Glutamatergic neuron (in vitro differentiated cells): ENCODE data around the gene FRMPD4. TPM values are rescaled to one million over a fixed set of nuclear protein-coding genes. Genes with fewer than 3 reads are reported as not detected.

ENCODE experiments used
- DNase-seq: peaks from one replicate; pipeline ENCODE4 v3.0.0; 2022
- H3K27ac Mint-ChIP-seq: one replicate; pipeline ENCODE4 v1.8.0; 2020; ENCODE audit warnings: mild to moderate bottlenecking, mixed read lengths, inconsistent platforms; ENCODE audit not compliant: unreplicated experiment
- H3K27me3 Mint-ChIP-seq: one replicate; pipeline ENCODE4 v1.8.0; 2020; ENCODE audit warnings: mild to moderate bottlenecking, moderate library complexity, mixed read lengths, inconsistent platforms; ENCODE audit not compliant: unreplicated experiment
- H3K36me3 Mint-ChIP-seq: one replicate; pipeline ENCODE4 v1.8.0; 2020; ENCODE audit warnings: mild to moderate bottlenecking, mixed read lengths, inconsistent platforms; ENCODE audit not compliant: unreplicated experiment
- H3K4me1 Mint-ChIP-seq: one replicate; pipeline ENCODE4 v1.8.0; 2020; ENCODE audit warnings: mild to moderate bottlenecking, low read depth, mixed read lengths, inconsistent platforms; ENCODE audit not compliant: unreplicated experiment
- H3K4me3 Mint-ChIP-seq: one replicate; pipeline ENCODE4 v1.8.0; 2020; ENCODE audit warnings: mild to moderate bottlenecking, mixed read lengths, inconsistent platforms; ENCODE audit not compliant: unreplicated experiment
- H3K9me3 Mint-ChIP-seq: one replicate; pipeline ENCODE4 v1.8.0; 2020; ENCODE audit warnings: mild to moderate bottlenecking, moderate library complexity, mixed read lengths, inconsistent platforms; ENCODE audit not compliant: unreplicated experiment
- CTCF ChIP-seq: fragments of 200-600 bp; sonication (generic); IDR thresholded peaks from one replicate; pipeline ENCODE4 v1.5.0; 2021; ENCODE audit not compliant: partially characterized antibody, unreplicated experiment
- total RNA-seq: library from RNA; stranded (reverse); fragmentation: NEBNext Ultra II Directional; extraction: Animal tissue kit (Norgen Biotek cat#: 25700); gene quantifications from one replicate; pipeline ENCODE4 v1.2.1, GENCODE V29; 2021; ENCODE audit not compliant: unreplicated experiment

Gene FRMPD4
- total RNA-seq, 1 donor from 2014 or later = 6.2 TPM

- no peak for TF ChIP-seq CTCF
- peaks cover 2% of the 10 kb centered on the region for H3K27me3 Mint-ChIP-seq
Observed at GRCh38 chrX:12282991-12283390, 144.7 kb downstream of the FRMPD4 start.

GRCh38 chrX:12292996-12293765, 154.9 kb downstream of the FRMPD4 start:
- Mint-ChIP-seq H3K9me3 (no peaks in the 10 kb centered on the region), H3K27me3 (no peaks in the 10 kb centered on the region), H3K36me3 (no peaks in the 10 kb centered on the region)

More at GRCh38 chrX:12282991-12283390, 144.7 kb downstream of the FRMPD4 start:
- Mint-ChIP-seq H3K27ac (no peak overlapping the region), H3K36me3 (peaks cover 4% of the 10 kb centered on the region), H3K4me3 (no peak overlapping the region), H3K9me3 (no peaks in the 10 kb centered on the region), H3K4me1 (peaks cover under 1% of the 10 kb centered on the region)
- DNase-seq = no peak

DNA sequence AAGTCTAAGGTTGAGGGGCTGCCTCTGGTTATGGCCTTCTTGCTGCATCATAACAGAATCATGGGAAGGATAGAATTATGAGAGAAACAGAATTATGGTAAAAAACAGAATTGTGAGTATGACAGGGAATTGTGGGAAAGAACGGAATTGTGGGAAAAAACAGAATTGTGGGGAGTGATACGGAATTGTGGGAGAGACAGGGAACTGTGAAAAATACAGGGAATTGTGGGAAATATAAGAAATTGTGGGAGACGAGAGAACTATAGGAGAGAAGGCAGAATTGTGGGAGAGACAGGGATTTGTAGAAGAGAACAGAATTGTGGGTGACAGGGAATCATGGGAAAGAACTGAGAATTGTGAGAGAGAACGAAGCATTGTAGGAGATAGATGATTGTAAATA, 159.1 kb downstream of the FRMPD4 start:
- Mint-ChIP-seq H3K27ac (no peak overlapping the region), H3K36me3 (no peaks in the 10 kb centered on the region), H3K27me3 (peaks cover 2% of the 10 kb centered on the region), H3K4me3 (no peak overlapping the region), H3K4me1 (peaks cover 2% of the 10 kb centered on the region), H3K9me3 (no peaks in the 10 kb centered on the region)
- no peak for TF ChIP-seq CTCF
- DNase-seq = no peak

More at GRCh38 chrX:12292996-12293765, 154.9 kb downstream of the FRMPD4 start:
- no peak for DNase-seq
- no peak overlapping the region for H3K4me3 Mint-ChIP-seq
- H3K27ac Mint-ChIP-seq = no peak overlapping the region
- TF ChIP-seq CTCF = no peak
- H3K4me1 Mint-ChIP-seq = peaks cover 2% of the 10 kb centered on the region

- no peak for DNase-seq
- H3K4me1 Mint-ChIP-seq = no peaks in the 10 kb centered on the region
- no peaks in the 10 kb centered on the region for H3K36me3 Mint-ChIP-seq
- no peak overlapping the region for H3K27ac Mint-ChIP-seq
- H3K4me3 Mint-ChIP-seq = no peak overlapping the region
- H3K9me3 Mint-ChIP-seq = no peaks in the 10 kb centered on the region
- no peak for TF ChIP-seq CTCF
- H3K27me3 Mint-ChIP-seq = peaks cover 2% of the 10 kb centered on the region
Observed at GRCh38 chrX:12301288-12301687, 163.0 kb downstream of the FRMPD4 start.

- TF ChIP-seq CTCF = no peak
- Mint-ChIP-seq H3K4me1 (no peaks in the 10 kb centered on the region), H3K9me3 (no peaks in the 10 kb centered on the region), H3K4me3 (no peak overlapping the region), H3K27me3 (peaks cover 3% of the 10 kb centered on the region), H3K27ac (no peak overlapping the region), H3K36me3 (no peaks in the 10 kb centered on the region)
- DNase-seq = no peak
Observed at GRCh38 chrX:12304261-12304660, 166.0 kb downstream of the FRMPD4 start.
